ENCODE measurements around the gene LFNG. TPM values are rescaled to one million over a fixed set of nuclear protein-coding genes. Genes with fewer than 3 reads are reported as not detected.

Gene LFNG
- total RNA-seq, 1 donor from 2014 or later, result 6.2 TPM

DNA sequence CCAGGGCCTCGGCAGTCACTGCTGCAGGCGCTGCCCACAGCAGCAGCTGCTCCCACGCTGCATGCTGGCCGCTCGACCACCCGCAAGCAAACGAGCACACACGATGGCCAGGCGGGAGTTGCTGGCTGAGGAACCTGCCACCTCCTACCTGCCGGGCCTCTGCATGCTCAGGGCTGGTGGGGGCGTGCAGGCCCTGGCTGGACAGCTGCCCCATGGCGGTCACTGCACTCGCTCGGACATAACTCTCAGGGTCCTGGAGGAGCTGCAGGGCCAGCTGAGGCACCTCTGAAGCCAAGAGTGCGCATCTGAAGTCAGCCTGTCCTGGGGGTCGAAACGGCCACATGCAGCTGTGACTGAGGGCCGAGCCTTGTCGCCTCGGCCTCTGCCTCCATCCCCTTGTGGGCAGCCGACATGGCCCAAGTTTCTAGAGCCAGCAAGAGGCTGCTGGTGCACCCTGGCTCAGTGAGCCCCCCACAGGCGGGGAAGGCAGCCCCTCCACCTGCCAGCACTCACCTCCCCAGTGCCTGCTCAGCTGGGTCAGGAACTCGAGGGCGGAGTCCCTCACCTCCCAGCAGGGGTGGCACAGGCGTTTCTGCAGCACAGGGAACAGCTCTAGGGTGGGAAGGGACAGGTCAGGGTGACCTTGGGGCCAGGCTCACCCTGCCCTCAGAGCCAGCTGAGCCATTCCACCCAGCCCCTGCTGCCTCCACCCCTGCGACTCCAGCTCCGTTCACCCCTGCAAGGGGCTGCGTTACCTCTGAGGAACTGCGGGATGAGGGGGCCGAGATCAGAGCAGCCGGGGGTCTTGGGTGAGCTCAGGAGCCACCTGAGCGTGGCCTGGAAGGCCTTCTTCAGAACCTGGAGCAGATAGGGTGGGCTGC lies 19.7 kb downstream of the LFNG start:
- peak; percentile 67 for DNase-seq (ENCODE audit: low spot score)
- intact Hi-C loops (cut with DNase I), result no loop called here

DNA sequence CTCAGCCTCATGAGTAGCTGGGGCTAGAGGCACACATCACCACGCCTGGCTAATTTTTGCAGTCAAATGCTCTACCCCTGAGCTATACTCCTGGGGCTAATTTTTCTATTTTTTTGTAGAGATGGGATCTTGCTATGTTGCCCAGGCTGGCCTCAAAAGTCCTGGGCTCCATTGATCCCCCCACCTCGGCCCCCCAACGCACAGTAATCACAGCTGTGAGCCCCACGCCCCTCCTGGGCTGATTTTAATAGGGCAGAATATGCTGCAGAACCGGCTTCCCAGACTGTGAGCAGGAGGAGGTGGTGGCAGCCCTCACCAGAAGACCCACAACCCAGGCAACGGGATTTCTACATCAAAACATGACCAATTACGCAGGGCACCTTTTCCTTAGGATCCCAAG lies 20.6 kb downstream of the LFNG start:
- no peak for DNase-seq (ENCODE audit: low spot score)
- intact Hi-C loops (cut with DNase I), result no loop called here

DNA sequence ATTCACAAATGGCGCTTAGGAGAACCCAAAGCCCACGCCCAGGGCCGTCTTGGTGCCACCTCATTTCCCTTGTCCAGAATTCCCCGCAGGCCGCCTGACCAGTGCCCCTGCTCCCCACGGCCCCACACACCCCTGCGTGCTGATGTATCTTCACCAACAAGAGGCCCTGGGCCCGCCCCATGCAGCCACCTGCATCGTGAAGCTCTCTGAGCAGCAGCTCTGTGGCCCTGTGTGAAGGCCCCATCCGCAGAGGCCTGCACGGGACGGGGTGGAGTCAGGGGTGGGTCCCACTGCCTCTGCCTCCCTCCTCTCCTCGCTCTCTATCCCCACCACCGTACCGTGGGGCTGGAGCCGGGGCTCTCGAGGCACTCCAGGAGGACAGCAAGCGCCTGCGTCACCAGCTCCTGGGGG lies 21.1 kb downstream of the LFNG start:
- intact Hi-C loops (cut with DNase I), result no loop called here
- no peak for DNase-seq (ENCODE audit: low spot score)

DNA sequence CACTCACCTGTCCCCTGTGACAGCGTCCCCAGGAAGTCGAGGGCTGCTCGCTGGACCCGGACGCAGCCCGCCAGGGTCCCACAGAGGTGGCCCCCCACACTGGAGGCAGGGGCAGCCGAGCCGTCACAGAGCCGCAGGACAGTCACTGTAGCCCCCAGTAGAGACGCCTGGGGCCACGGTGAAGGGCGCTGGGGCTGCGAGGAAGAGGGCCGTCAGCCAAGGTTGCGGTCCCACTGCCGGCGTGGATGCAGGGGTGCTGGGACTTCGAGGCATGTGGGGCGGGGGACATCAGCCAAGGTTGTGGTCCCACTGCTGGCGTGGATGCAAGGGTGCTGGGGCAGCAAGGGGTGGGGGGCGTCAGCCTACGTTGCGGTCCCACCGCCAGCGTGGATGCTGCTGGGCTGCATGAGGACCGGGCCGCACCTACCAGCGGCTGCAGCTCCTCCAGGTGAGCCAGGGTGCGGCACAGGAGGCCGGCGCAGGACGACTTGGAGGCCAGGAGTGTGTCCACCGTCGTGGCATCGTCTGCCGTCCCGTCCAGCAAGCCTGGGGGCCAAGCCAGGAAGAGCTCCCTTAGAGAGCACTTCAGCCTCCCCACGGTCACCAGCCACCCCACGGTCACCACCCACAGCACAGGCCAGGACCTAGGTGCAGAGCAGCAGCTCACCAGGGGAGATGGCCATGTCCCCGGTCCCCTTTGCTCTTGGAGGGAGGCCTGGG lies 21.9 kb downstream of the LFNG start:
- peak; percentile 58 for DNase-seq (ENCODE audit: low spot score)
- intact Hi-C loops (cut with DNase I), result no loop called here

DNA sequence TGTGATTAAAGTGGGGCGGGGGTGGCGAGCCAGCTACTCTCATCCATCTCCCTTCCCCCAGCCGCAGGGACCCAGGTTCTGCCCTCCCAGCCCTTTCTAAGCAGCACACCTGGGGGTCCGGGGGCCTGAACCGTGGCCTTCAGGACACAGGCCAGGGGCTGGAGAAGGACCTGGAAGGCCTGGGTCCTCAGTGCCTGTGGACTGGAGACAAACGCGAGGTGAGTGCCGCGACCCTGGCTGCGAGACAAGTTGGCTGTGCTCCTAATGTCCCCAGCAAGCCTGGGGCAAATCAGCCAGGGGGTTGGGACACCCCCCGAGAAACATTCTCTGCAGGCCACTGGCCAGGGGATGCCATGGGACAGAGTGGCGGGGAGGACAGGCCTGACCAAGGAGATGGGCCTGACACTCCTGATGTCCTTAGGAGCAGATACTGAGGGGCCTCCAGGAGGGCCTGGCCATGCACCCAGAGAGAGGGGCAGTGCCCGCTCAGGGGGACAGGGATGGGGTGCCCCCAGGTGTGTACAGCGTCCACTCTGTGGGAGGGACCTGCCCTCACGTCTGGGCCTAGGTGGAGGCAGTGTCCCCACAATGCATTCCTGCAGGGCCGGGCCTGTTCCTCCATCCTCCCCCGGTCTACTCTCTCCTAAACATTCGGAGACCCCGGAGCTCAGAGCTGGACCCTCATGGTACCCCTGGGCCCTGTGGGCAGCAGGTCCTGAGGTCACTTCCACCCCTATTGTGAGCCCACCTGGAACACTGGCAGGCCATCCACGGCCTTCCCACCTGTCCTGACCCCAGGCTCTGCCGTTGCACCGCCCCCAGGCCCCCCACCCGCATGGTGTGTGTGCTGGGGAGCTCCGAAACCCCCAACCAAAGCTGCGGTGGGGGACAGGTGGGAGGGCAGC lies 22.7 kb downstream of the LFNG start:
- peak; percentile 66 for DNase-seq (ENCODE audit: low spot score)
- intact Hi-C loops (cut with DNase I), result no loop called here

DNA sequence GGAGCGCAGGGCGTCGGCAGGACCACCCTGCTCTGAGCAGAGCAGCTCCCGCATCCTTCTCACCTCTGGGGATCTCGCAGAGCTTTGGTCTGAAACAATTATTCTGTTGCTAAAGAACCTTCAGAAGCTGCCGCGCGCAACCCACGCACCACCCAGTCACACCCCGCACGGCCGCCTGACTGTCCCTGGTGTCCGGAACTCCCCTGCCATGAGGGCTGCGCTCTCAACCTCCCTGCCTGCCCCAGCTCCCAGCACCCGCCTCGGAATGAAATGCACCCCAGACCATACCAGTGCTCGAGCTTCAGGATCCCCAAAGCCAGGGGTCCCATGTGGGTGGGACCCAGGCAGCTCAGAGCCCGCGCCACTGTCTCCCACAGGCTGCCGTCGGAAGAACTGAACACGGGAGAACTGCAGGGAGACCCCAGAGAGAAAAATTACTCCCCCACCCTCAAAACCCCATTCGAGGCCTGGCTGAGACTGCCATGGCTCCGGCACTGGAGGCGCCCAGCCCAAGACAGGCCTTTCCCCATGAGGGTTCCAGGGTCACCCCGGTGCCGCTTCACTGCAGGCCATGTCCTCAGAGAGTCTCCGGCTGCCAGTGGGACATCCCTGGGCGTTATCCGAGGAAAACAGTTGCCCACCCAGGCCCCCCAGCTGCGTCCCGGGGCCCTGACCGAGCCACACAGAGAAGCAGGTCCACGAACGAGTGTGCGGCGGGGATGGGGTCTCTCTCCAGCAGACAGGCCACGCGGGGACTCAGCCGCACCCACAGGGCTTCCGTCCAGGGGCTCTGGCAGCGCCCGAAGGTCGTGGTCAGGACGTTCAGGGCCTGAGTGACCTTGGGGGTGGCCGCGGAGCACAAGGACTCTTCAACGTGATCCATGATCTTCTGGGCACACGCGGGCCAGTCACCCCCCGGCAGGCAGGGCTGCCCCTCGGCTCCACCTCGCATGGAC lies 23.6 kb downstream of the LFNG start:
- peak; percentile 60 for DNase-seq (ENCODE audit: low spot score)
- intact Hi-C loops (cut with DNase I), result no loop called here

DNA sequence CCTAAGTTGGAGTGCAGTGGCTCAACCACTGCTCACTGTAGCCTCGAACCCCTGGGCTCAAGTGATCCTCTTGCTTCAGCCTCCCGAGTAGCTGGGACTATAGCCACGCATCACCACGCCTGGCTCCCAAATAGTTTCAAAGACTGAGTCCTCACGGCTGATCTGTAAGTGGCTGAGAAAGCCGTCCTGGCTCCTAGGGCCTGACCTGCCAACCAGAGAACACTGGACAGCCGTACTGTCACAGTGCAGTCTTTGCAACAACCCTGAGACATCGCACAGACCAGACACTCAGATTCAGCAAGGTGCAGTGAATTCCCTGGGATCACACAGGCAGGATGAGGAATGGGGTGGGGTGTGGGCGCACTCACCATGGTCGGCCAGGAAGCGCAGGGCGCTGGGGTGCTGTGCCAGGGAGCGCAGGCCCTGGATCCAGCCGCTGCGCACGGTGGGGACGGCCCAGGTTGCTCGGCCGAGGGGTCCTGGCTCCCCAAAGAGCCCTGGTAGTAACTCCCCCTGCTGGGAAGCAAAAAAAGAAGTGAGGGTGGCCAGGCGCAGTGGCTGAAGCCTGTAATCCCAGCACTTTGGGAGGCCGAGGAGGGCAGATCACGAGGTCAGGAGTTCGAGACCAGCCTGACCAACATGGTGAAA lies 25.1 kb downstream of the LFNG start:
- DNase-seq (ENCODE audit: low spot score), result peak; percentile 19
- intact Hi-C loops (cut with DNase I), result no loop called here

DNA sequence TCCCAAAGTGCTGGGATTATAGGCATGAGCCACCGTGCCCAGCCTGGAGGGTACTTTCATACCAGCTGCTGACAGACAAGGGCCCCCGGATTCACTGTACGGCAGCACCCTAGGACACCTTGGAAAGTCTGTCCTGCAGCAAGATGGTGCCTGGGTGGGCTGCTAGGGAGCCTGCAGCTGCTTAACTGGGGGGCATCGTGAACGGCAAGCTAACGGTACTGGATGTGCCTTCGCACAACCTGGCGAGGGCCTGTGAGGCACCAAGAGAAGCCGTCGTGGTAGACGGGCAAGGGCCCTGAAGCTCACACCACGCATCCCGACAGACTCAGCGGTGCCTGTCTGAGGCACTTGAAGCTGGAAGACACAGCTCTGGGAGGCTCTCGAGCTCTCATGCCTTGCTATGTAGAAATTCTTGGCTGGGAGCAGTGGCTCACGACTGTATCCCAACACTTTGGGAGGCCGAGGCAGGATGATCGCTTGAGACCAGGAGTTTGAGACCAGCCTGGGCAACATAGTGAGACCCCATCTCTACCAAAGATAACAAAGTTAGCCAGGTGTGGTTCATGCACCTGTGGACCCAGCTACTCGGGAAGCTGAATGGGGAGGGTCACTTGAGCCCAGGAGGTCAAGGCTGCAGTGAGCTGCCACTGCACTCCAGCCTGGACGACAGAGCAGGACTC lies 26.3 kb downstream of the LFNG start:
- DNase-seq (ENCODE audit: low spot score), result peak; percentile 41
- intact Hi-C loops (cut with DNase I), result no loop called here

DNA sequence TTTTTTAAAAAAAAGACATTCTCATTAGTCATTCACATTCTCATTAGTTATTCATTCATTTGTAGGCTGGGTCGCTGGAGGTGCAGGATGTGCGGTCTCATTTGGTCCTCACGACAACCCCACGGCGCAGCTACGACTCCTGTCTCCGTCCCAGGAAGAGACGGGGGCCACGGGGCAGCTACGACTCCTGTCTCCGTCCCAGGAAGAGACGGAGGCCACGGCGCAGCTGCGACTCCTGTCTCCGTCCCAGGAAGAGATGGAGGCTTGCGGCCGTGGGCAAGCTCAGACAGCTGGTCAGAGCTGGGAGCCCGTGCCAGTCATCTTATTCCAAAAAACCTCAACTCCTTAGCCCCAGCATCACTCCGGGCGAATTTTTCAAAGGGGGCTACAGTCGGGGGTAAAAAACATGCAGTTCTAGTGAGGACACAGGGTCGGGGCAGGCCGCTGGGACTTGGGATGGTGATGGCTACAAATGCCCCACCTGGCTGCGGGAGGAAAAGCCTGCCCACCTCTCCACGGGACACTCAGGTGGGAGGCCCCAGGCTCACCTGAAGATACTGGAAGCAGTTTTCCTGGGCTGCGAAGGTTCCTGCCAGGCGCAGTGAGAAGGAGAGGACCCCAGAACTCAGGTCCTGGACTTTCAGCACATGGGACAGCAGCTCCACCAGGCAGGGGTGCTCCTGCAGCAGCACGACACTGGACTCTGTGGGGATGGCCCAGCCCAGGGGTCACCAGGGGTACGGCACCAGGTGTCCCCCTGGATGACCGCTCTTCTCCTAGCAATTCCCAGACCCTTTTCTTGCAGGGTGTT lies 27.4 kb downstream of the LFNG start:
- intact Hi-C loops (cut with DNase I), result no loop called here
- DNase-seq (ENCODE audit: low spot score), result peak; percentile 33

DNA sequence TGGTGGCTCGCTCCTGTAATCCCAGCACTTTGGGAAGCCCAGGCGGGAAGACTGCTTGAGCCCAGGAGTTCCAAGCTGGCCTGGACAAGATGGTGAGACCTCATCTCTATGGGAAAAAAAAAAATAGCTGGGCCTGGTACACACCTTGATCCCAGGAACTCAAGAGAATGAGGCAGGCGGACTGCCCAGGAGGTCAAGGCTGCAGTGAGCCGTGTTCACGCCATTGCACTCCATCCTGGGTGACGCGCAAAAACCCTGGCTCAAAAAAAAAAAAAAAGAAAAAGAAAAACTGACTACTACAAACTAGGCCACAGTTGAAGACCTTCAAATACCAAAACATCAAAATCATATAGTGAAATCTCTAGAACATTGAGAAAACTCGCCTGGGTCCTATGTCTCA lies 31.8 kb downstream of the LFNG start:
- DNase-seq (ENCODE audit: low spot score), result no peak
- intact Hi-C loops (cut with DNase I), result no loop called here

DNA sequence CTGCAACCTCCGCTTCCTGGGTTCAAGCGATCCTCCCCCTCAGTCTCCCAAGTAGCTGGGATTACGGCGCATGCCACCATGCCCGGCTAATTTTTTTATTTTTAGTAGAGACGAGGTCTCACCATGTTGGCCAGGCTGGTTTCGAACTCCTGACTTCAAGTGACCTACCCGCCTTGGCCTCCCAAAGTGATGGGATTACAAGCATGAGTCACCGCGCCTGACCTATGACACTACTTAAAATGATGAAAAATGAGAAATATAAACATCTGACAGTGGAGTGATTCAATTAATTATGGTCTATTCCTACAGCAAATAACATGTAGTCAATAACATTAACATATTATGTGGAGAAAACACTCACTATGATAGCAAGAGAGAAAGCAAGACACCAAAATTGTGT lies 33.5 kb downstream of the LFNG start:
- intact Hi-C loops (cut with DNase I), result no loop called here
- peak; percentile 9 for DNase-seq (ENCODE audit: low spot score)

DNA sequence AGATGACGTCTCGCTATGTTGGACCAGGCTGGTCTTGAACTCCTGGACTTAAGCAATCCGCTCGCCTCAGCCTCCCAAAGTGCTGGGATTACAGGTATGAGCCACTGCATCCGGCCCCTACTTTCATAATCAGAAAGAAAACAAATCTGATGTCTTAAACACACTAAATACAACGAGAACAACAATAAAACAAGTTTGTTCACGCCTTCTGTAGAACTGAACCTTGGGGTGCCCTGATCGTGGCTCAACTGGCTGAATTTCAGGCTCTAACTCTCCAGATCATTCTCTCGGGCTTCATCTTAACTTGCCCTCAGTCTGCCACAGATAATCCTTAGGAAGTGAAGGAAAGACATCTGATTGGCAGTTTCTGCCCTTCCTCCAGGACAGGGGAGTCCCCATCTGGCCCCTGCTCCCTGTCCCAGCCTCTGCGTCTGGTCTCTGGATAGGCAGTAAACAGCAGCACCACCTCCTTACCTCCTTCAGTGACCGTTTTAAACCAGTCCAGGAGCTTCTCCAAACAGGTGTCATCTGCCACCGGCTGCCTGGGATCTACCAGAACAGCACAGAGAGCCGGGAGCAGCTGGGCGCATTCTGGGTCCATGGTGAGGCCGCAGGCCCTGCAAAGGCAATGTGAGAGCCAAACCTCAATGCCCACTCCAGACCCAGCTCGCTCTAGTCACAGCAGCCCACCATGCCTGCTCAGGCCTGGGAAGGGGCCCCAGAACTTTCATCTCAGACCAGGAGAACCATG lies 34.4 kb downstream of the LFNG start:
- intact Hi-C loops (cut with DNase I), result no loop called here
- peak; percentile 63 for DNase-seq (ENCODE audit: low spot score)

DNA sequence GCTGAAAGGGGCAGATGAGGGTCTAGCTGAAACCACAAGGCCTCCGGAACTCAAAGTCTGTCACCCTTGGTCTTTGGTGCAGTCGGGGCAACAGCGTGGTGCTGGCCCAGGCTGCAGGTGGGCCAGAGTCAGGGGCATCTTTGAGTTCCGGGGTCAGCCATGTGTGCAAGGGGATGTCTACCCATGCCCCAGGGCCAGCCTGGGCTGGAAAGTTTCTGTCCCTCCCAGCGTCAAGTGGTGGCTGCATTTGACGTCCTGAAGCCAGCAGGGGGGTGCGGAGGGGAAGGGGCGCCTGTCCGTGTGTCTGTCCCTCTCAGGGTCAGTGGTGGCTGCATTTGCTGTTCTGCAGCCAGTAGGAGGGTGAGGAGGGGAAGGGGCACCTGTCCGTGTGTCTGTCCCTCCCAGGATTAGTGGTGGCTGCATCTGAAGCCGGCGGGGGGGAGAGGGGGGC lies 35.1 kb downstream of the LFNG start:
- intact Hi-C loops (cut with DNase I), result loop anchor here (5.0 kb wide), 1 partner anchor 77 kb away; the partner anchor contains the start of gene GRIFIN
- DNase-seq (ENCODE audit: low spot score), result peak; percentile 71

DNA sequence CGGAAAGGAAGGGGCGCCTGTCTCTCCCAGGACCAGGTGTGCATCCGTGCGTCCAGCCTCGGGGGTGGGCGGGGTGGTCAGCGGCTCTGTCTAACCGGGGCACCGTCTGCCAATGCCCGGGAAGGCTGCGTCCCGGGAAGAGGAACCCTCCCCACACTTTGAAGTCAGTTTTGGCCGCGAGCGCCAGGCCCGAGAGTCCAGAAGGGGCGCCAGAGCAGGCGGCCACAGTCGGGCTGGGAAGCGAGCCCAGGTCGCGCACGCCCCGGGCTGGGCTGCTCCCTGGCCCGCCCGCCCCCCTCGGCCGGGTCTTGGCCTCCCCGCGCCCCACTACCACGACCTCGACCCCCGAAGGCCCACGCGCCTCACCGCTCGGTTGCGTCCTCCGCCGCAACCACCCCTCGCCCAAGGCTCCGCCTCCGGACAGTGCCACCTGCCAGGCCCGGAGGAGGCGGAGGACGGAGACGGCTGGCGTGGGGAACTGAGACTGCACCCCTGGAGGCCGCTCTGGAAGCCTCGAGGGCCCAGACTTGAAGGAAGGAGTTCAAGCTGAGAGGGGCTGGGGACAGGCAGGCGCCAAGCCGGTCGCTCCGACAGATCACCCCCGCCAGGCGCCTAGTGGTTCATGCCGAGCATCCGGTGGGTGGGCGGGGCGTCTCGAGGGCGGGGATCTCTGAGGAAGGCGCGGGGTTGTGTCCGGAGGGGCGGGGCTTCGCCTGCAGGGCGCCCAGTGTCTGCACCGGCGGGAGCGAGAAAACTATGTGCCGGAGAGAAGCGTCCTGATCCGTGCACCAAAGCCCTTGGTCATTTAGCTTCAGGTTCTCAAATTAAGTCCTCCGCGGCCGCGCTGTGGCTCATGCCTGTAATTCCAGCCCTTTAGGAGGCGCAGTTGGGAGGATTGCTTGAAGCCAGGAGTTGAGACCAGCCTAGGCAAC lies 35.8 kb downstream of the LFNG start, which contains the start of gene BRAT1:
TSS of gene BRAT1 (minus strand) at position 404 of the 932 bp plus-strand sequence. CDS start 1,093 bp downstream, outside the sequence.
- DNase-seq (ENCODE audit: low spot score), result peak; percentile 99
- intact Hi-C loops (cut with DNase I), result loop anchor here (5.0 kb wide), 1 partner anchor 78 kb away; the partner anchor contains the start of gene GRIFIN
